ENCODE data around the gene JOSD1.

The JOSD1 gene

GRCh38 chr22:38700789-38701628 is at the start of gene JOSD1:
JOSD1 (minus strand) TSS chr22:38700943; CDS start chr22:38699987, 956 bp downstream.
- DNase-seq: peak; percentile 93

DNA sequence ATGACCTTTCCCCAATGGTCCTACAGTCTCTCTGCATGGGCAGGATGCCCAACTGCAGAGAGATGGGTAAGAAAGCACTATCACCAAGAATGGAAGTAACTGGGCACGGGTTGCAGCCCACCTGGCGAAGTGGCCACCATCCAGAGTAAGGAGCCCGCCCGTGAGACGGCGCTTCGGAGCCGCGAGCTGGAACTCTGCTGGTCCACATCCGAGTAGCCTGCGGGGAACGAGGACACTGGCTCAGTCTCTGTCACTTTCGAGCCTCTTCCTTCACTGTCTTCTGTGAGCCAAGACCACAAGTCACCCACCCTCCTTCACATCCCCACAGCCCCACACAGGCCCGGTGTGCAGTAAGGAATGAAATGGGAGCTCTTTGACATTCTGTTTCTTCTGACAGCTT is 49.4 kb upstream of the JOSD1 start:
- no peak for DNase-seq

DNA sequence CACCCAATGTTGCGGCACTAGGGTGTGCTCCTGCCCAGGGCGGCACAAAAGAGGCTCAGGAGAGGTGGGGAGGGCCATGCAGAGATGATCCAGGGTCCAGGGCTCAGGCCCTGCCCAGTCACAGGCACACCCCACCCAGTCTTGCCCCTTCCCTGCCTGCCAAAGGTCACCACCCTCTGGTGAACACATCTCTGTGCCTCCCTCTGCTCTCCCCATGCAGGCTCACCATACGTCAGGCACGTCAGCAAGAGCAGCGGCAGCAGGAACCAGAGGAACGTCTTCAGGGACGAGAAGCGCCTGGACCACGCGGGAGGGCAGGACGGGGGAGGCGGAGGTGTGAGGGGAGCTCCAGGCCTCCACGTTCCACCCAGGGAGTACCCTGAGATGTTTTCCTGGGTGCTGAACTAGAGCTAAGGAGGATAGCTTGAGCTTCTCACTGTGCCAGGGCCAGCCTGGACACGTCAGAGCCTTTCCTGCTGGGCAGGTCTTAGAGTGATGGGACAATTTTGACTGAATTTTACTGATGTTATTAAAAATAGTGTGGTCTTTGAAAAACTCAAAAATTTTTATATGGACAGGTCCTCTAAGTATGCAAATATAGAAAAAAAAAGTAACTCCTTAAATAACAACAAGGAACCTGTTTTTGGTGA is 47.9 kb upstream of the JOSD1 start:
- DNase-seq: no peak

- DNase-seq: no peak
Observed at GRCh38 chr22:38745676-38746460, 45.1 kb upstream of the JOSD1 start.

- no peak for DNase-seq
Observed at GRCh38 chr22:38744981-38745380, 44.2 kb upstream of the JOSD1 start.

- no peak for DNase-seq
Observed at GRCh38 chr22:38742176-38742942, 41.6 kb upstream of the JOSD1 start.

- no peak for DNase-seq
Observed at GRCh38 chr22:38741576-38741975, 40.8 kb upstream of the JOSD1 start.

- no peak for DNase-seq
Observed at GRCh38 chr22:38741166-38741565, 40.4 kb upstream of the JOSD1 start.

- no peak for DNase-seq
Observed at GRCh38 chr22:38740754-38741153, 40.0 kb upstream of the JOSD1 start.

- DNase-seq: no peak
Observed at GRCh38 chr22:38740116-38740723, 39.5 kb upstream of the JOSD1 start.

- DNase-seq: no peak
Observed at GRCh38 chr22:38739300-38740055, 38.7 kb upstream of the JOSD1 start.

- DNase-seq: no peak
Observed at GRCh38 chr22:38738475-38739070, 37.8 kb upstream of the JOSD1 start.

DNA sequence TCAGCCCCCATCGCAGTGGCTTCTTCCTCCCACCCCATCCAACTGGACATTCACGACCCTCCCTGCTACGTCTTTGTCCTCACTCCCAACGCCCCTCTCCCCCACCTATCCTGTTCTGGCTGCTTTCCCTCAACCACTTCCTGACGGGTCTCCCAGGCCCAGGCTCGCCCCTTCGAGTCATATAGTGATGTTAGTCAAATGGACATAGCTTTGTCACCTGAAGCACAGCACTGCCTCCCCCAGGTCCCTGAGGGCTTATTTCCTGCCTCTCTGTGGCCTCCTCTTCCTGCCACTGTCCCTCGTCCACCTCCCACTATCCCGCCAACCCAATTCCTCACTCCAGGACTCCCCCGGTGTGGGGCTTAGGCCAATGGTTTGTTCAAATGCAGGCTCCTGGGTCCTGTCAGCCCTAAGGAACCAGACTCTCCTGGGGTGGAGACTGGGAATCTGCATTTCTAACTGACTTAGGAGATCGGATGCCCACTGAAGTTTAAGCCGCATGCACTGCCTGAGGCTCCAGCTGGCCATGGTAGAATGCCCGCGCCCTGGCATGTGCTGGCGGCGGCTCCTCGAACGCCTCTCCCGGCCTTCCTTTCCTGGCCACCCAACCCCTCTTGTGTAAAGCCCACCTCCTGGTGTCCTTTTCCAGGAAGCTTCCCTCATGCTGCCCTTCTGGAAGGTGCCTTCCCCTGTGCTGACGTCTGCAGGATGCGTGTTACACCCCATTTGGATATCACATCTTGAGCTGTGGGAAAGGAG is 36.7 kb upstream of the JOSD1 start:
- DNase-seq: no peak

GRCh38 chr22:38736257-38736570 is 35.5 kb upstream of the JOSD1 start:
- no peak for DNase-seq

DNA sequence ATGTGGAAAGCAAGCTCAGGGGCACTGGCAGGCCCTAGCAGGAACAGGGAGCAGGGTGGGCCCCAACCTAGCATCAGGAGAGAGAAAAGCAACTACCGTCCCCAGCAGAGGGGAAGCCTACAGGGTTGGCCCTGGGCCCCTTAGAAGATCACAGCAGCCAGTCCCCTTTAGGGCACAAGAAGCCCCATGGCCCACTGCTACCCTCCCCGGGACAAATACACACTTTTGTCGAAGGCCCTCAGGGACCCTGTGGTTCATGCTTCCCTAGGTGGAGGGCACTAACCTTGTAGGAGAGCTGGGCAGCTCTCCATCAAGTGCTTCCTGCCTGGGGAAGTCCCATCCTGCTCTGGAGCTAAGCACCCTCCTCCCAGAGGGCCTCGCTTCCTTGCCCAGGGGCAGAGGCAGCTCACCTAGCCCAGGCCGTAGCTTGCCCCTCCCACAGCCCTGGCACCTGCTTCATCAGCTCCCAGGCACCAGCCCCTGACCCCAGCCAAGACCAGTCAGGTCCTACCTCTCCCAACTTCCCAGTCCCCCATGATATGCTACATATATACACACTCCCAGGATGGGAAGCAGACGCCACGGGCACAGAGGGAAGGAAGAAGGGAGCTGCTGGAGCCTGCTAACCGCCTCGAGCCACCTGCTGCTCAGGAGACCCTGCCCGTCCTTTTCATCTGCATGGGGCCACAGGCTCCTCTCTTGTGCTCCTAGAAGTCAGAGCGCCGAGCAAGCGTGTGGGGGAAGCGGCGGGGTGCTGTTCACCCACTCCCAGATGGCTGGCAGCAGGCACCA is 34.9 kb upstream of the JOSD1 start:
- DNase-seq: no peak

GRCh38 chr22:38735126-38735464 is 34.4 kb upstream of the JOSD1 start:
- no peak for DNase-seq

- no peak for DNase-seq
Observed at GRCh38 chr22:38734421-38735100, 33.8 kb upstream of the JOSD1 start.

GRCh38 chr22:38733724-38734381 is 33.1 kb upstream of the JOSD1 start:
- DNase-seq: peak; percentile 22

DNA sequence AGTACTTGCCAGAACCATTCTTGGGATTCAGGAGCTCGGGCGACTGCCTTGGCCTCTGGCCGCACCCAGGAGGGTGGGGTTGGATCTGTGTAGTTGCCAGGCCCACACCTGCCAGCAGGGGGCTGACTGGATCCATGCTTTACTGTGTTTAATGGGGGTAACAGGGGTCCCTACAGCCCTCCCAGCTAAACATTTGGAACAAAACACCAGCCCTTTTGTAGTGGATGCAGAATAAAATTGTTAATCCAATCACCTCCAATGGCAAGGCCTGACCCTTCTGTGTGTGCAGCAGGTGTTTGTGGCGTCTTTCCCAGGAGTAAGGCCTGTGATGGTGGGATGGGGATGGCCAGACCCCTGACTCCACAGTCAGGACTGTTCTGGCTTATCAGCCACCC is 32.6 kb upstream of the JOSD1 start:
- DNase-seq: peak; percentile 32

All from NCI-H1436 (cell line).